K562 (cell line): Measurements from ENCODE around the gene ALG11. TPM values are rescaled to one million over a fixed set of nuclear protein-coding genes. Genes with fewer than 3 reads are reported as not detected.
A peak's percentile ranks its signal among the peaks of the same experiment; 100 is the strongest.

Experiments used
- ATAC-seq: fragments of 200-7000 bp; cut with Tn5 transposase; 3 replicates; pipeline ENCODE4 v1.9.1; 2020; ENCODE audit warnings: moderate library complexity
- BruUV-seq: library from RNA; stranded (reverse); fragments of 400-500 nt; replicated peaks from 2 replicates; lab custom pipeline; 2021; lab: Mats Ljungman, UMichigan
- CTCF ChIA-PET: fragments of 300-600 bp; formaldehyde crosslinking; extraction: SDS; loops from one replicate; lab custom pipeline; 2021; ENCODE audit warnings: low intra/inter-chr PET ratio; lab: Yijun Ruan, JAX
- POLR2A ChIA-PET: fragments of 300-600, 350-650 bp; sonication (Branson Sonifier 250); formaldehyde crosslinking; extraction: SDS; loops from one replicate; lab custom pipeline; 2021; ENCODE audit warnings: antibody characterized with exemption, inconsistent platforms; lab: Yijun Ruan, JAX
- DNase-seq, 4 experiments: peaks; one replicate each; pipeline versions ENCODE4 v3.0.0 to v3.0.0-alpha.2; 2011 to 2018; ENCODE audit warnings: low spot score in 3 of 4, mixed read lengths in 3 of 4; ENCODE audit errors: extremely low read depth in 1 of 4
- FAIRE-seq: peaks from 2 replicates; lab custom pipeline; 2011; peaks lifted over from hg19 to GRCh38; lab: Jason Lieb, UNC
- H2AFZ ChIP-seq: 2 replicates; pipeline ENCODE4 v1.6.0; 2011; ENCODE audit warnings: low read depth, low read length, control low read depth, inconsistent platforms
- H3K27ac ChIP-seq: fragments of 200-600 bp; 3 replicates; pipeline ENCODE4 v1.8.0; 2011; ENCODE audit warnings: low read depth, mild to moderate bottlenecking, control low read depth, inconsistent platforms, low read length, moderate library complexity, mixed read lengths; ENCODE audit errors: extremely low read depth
- H3K27me3 ChIP-seq, 2 experiments: fragments of 300-600 bp in 1 of 2; 2 replicates in 1 of 2; 3 replicates in 1 of 2; pipeline versions ENCODE4 v1.6.0 to v1.8.0; 2011; ENCODE audit warnings: inconsistent platforms in 2 of 2, low read length in 2 of 2, mild to moderate bottlenecking in 1 of 2, mixed read lengths in 1 of 2, moderate library complexity in 1 of 2; ENCODE audit not compliant: control insufficient read depth in 2 of 2, insufficient read depth in 2 of 2
- H3K36me3 ChIP-seq: fragments of 300-600 bp; 3 replicates; pipeline ENCODE4 v1.8.0; 2011; ENCODE audit warnings: mild to moderate bottlenecking, low read length, inconsistent platforms; ENCODE audit not compliant: control insufficient read depth, insufficient read depth
- H3K4me1 ChIP-seq, 2 experiments: fragments of 200-600 bp in 1 of 2; replicated peaks in 1 of 2; 2 replicates in 1 of 2; 3 replicates in 1 of 2; pipeline versions ENCODE4 v1.5.1 to v1.8.0; 2011; ENCODE audit warnings: inconsistent platforms in 2 of 2, low read length in 2 of 2, mild to moderate bottlenecking in 1 of 2, mixed read lengths in 1 of 2, moderate library complexity in 1 of 2; ENCODE audit not compliant: control insufficient read depth in 2 of 2, insufficient read depth in 2 of 2
- H3K4me2 ChIP-seq: 2 replicates; pipeline ENCODE4 v1.6.1; 2011; ENCODE audit warnings: low read length, control low read depth, inconsistent platforms, mixed read lengths; ENCODE audit not compliant: insufficient read depth
- H3K4me3 ChIP-seq: fragments of 200-600 bp; sonication (generic), shearing (Covaris generic); 2 replicates; pipeline ENCODE4 v1.5.1; 2016; ENCODE audit warnings: control low read depth, inconsistent platforms
- H3K79me2 ChIP-seq: fragments of 200-600 bp; 3 replicates; pipeline ENCODE4 v1.8.0; 2011; ENCODE audit warnings: low read length, inconsistent platforms; ENCODE audit not compliant: control insufficient read depth, insufficient read depth
- H3K9ac ChIP-seq, 2 experiments: 2 replicates each; pipeline versions ENCODE4 v1.6.0 to v1.6.1; 2011; ENCODE audit warnings: low read depth in 2 of 2, low read length in 2 of 2, control low read depth in 1 of 2, inconsistent platforms in 1 of 2, mild to moderate bottlenecking in 1 of 2, mixed read lengths in 1 of 2; ENCODE audit not compliant: insufficient read depth in 1 of 2
- H3K9me1 ChIP-seq: one replicate; pipeline ENCODE4 v1.6.0; 2011; ENCODE audit warnings: inconsistent platforms, mild to moderate bottlenecking, low read length, moderate library complexity; ENCODE audit not compliant: control insufficient read depth, insufficient read depth
- H3K9me3 ChIP-seq: replicated peaks from 2 replicates; pipeline ENCODE4 v1.5.1; 2011; ENCODE audit warnings: low read depth, low read length, inconsistent platforms; ENCODE audit not compliant: control insufficient read depth, insufficient read depth
- H4K20me1 ChIP-seq: replicated peaks from 2 replicates; pipeline ENCODE4 v1.6.1; 2011; ENCODE audit warnings: low read length, inconsistent platforms, mixed read lengths; ENCODE audit not compliant: control insufficient read depth, insufficient read depth
- BRD4 ChIP-seq: fragments of 200-600 bp; sonication (generic); IDR thresholded peaks from 2 replicates; pipeline ENCODE4 v1.6.1; 2017; ENCODE audit warnings: inconsistent platforms
- BRD9 ChIP-seq: fragments of 450-650 bp; IDR thresholded peaks from 2 replicates; pipeline ENCODE4 v1.6.1; 2018; ENCODE audit warnings: low read depth; ENCODE audit not compliant: partially characterized antibody
- CBX5 ChIP-seq: IDR thresholded peaks from 2 replicates; pipeline ENCODE4 v1.6.1; 2014; ENCODE audit warnings: low read depth, borderline replicate concordance
- MCM2 ChIP-seq: fragments of 450-650 bp; IDR thresholded peaks from 2 replicates; pipeline ENCODE4 v1.6.1; 2017; ENCODE audit warnings: low read depth, mild to moderate bottlenecking
- POLR2H ChIP-seq: IDR thresholded peaks from 2 replicates; pipeline ENCODE4 v1.6.1; 2016; ENCODE audit warnings: missing genetic modification characterization, low read depth, mild to moderate bottlenecking, control low read depth, missing compliant biosample characterization, moderate library complexity
- RAD21 ChIP-seq, 2 experiments: fragments of 250-450 bp in 1 of 2; fragments of 450-650 bp in 1 of 2; sonication (Bioruptor Pico) in 1 of 2; formaldehyde crosslinking in 1 of 2; IDR thresholded peaks in 1 of 2; conservative IDR thresholded peaks in 1 of 2; 2 replicates each; pipeline versions ENCODE4 v1.4.0 to v1.8.0; 2020 to 2022; ENCODE audit warnings: mild to moderate bottlenecking in 2 of 2, moderate library complexity in 1 of 2
- SMARCA5 ChIP-seq: fragments of 450-650 bp; IDR thresholded peaks from 2 replicates; pipeline ENCODE4 v1.6.1; 2016
- THAP12 ChIP-seq: fragments of 250-450 bp; sonication (Bioruptor Pico); IDR thresholded peaks from 2 replicates; pipeline ENCODE4 v1.9.0; 2021; ENCODE audit warnings: mild to moderate bottlenecking, inconsistent platforms
- ZHX1 ChIP-seq: fragments of 150-350 bp; conservative IDR thresholded peaks from 2 replicates; pipeline ENCODE4 v1.6.1; 2014; ENCODE audit warnings: low read length
- ZNF316 ChIP-seq: fragments of 450-650 bp; IDR thresholded peaks from 2 replicates; pipeline ENCODE4 v1.6.1; 2016
- WGBS: fragments of 100-300 bp; shearing (Covaris generic); methylation state at CpG from one replicate; pipeline ENCODE4 v1.1.6; 2016; ENCODE audit warnings: low coverage, mixed read lengths; ENCODE audit not compliant: insufficient coverage; ENCODE audit errors: missing lambda C conversion rate; 5-methylcytosine and 5-hydroxymethylcytosine counted together
- in situ Hi-C: fragments of 300-500 bp; cut with MboI; formaldehyde crosslinking; loops from 4 replicates; pipeline ENCODE4 v1.15.0; 2018; ENCODE audit warnings: inconsistent platforms, mixed read lengths
- intact Hi-C: fragments of 100-400 bp; cut with micrococcal nuclease; formaldehyde crosslinking; loops from 2 replicates; pipeline ENCODE4 v1.14.2; 2022
- polyA plus RNA-seq, 8 experiments: library from polyadenylated mRNA; depleted of rRNA in 4 of 8; stranded (reverse) in 5 of 8; unstranded in 3 of 8; fragments of >200 nt; fragmentation: Nextera tagmentation in 2 of 8; fragmentation: Illumina TruSeq in 1 of 8; extraction: Ambion mirVana in 2 of 8; extraction: Trizol in 1 of 8; gene quantifications; 2 replicates each; pipeline versions ENCODE4 v1.2.1 to v1.2.3, GENCODE V29; 2011 to 2014; ENCODE audit warnings: inconsistent platforms in 1 of 8, missing spikeins in 1 of 8
- total RNA-seq, 7 experiments: library from RNA; depleted of rRNA in 6 of 7; stranded (reverse); fragments of >200 nt in 6 of 7; fragmentation: Illumina TruSeq in 2 of 7; extraction: Trizol in 2 of 7; gene quantifications; 2 replicates each; pipeline versions ENCODE4 v1.2.1 to v1.2.3, GENCODE V29; 2011 to 2021; ENCODE audit warnings: low replicate concordance in 1 of 7
- TF ChIP-seq, protein P1 (sequence below): fragments of 250-450 bp; sonication (Bioruptor Pico); IDR thresholded peaks from 2 replicates; pipeline ENCODE4 v1.9.0; 2021; ENCODE audit warnings: mild to moderate bottlenecking
- TF ChIP-seq, protein P2 (sequence below): fragments of 450-650 bp; IDR thresholded peaks from 2 replicates; pipeline ENCODE4 v1.6.1; 2016; ENCODE audit warnings: antibody characterized with exemption
- TF ChIP-seq, protein P3 (sequence below): sonication (generic); formaldehyde crosslinking; IDR thresholded peaks from 2 replicates; pipeline ENCODE4 v1.8.0; 2022; ENCODE audit warnings: missing genetic modification reagents, mild to moderate bottlenecking, borderline replicate concordance

Gene ALG11
- total and polyA plus RNA-seq, 9 of the 15 experiments (the other 6 are each of a cell fraction or from before 2014, with no cell fraction given), result 7.3 to 19.2 (median 16.3) TPM

GRCh38 chr13:51998723-51999509, 13.3 kb upstream of the ALG11 start:
- Histone ChIP-seq H2AFZ (peak overlapping the region; percentile 65), H3K9me1 (no peaks in the 10 kb centered on the region), H3K79me2 (peaks cover 83% of the 10 kb centered on the region), H3K4me3 (no peak overlapping the region), H3K4me2 (peak overlapping the region; percentile 69), H3K4me1 (peaks cover 41 to 56% of the 10 kb centered on the region in 2 experiments), H3K36me3 (no peaks in the 10 kb centered on the region; the same call in 1 of the 3 replicates), H3K9me3 (no peaks in the 10 kb centered on the region), H3K27me3 (no peaks in the 10 kb centered on the region), H3K27ac (peak overlapping the region; percentile 73), H3K9ac (peak overlapping the region; percentile 43 to 79; a peak in 3 of 4 replicates), H4K20me1 (no peaks in the 10 kb centered on the region)
- no TSS peak for BruUV-seq
- POLR2A ChIA-PET, result interaction anchor here (1.0 to 1.5 kb wide), 3 partner anchors 14 to 20 kb away, joined by 3 to 7 read pairs (median 3); partner anchors contain the start of gene ALG11
- in situ Hi-C loops (no loop called here), intact Hi-C loops (loop anchor here (5.0 to 10.0 kb wide), 2 partner anchors 42 to 456 kb away; partner anchors contain the start of genes CKAP2 and VPS36)
- DNase-seq, result peak in 1 of 4 experiments; percentile 39
- CTCF ChIA-PET, result no interaction called here
- FAIRE-seq, result peak; percentile 73
- peak; percentile 32 for ATAC-seq
- WGBS, result 2% methylated on average over 4 of the region's 6 CpGs
- TF ChIP-seq CBX5, result no peak
- TF ChIP-seq ZHX1, result no peak
- no peak for TF ChIP-seq BRD4
- no peak for TF ChIP-seq SMARCA5
- no peak for TF ChIP-seq POLR2H
- 0 out of 4 replicates have a peak, but pooled peaks of 1 of the 2 experiments have one; percentile 2 for TF ChIP-seq RAD21 (CRISPR knock-in tag; conservative IDR thresholded peaks at IDR 0.05 in 1 of 2, IDR thresholded peaks at IDR 0.05 in 1 of 2)
- TF ChIP-seq, protein P1, sequence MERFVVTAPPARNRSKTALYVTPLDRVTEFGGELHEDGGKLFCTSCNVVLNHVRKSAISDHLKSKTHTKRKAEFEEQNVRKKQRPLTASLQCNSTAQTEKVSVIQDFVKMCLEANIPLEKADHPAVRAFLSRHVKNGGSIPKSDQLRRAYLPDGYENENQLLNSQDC (CRISPR knock-in tag), result no peak
- TF ChIP-seq BRD9, result peak; percentile 50
- TF ChIP-seq MCM2, result no peak
- TF ChIP-seq, protein P2, sequence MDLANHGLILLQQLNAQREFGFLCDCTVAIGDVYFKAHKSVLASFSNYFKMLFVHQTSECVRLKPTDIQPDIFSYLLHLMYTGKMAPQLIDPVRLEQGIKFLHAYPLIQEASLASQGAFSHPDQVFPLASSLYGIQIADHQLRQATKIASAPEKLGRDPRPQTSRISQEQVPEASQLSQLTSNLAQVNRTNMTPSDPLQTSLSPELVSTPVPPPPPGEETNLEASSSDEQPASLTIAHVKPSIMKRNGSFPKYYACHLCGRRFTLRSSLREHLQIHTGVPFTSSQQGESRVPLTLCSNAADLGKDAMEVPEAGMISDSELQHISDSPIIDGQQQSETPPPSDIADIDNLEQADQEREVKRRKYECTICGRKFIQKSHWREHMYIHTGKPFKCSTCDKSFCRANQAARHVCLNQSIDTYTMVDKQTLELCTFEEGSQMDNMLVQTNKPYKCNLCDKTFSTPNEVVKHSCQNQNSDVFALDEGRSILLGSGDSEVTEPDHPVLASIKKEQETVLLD, result no peak
- TF ChIP-seq, protein P3, sequence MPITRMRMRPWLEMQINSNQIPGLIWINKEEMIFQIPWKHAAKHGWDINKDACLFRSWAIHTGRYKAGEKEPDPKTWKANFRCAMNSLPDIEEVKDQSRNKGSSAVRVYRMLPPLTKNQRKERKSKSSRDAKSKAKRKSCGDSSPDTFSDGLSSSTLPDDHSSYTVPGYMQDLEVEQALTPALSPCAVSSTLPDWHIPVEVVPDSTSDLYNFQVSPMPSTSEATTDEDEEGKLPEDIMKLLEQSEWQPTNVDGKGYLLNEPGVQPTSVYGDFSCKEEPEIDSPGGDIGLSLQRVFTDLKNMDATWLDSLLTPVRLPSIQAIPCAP (CRISPR knock-in tag), result no peak
- no peak for TF ChIP-seq THAP12
- 0 out of 2 replicates have a peak, but pooled peaks have one; percentile 18 for TF ChIP-seq ZNF316
